Gastroesophageal sphincter (tissue), 4 donors: ENCODE measurements around the gene NPDC1. TPM values are rescaled to one million over a fixed set of nuclear protein-coding genes. Genes with fewer than 3 reads are reported as not detected.
A peak's percentile ranks its signal among the peaks of the same experiment; 100 is the strongest.
"Not testable (repeated sequence)": the region's sequence is repeated elsewhere in the genome, so short reads cannot be mapped to it uniquely, and the experiment has no call there.

Experiments used
- ATAC-seq: fragments of 150-250 bp; one replicate; pipeline ENCODE4 v1.9.1; 2016; ENCODE audit warnings: mild to moderate bottlenecking, moderate library complexity
- H3K27ac ChIP-seq, 4 donors: fragments of 200-600 bp; sonication (generic) in 3 of 4; 1 replicate in 3 of 4; 2 replicates in 1 of 4; pipeline ENCODE4 v1.5.1; 2016 to 2019
- H3K27me3 ChIP-seq: fragments of 200-600 bp; sonication (generic); one replicate; pipeline ENCODE4 v1.5.1; 2019
- H3K36me3 ChIP-seq, 2 donors: fragments of 200-600 bp; sonication (generic); one replicate each; pipeline ENCODE4 v1.5.1; 2019; ENCODE audit warnings: control low read depth in 1 of 2
- H3K4me1 ChIP-seq, 3 donors: fragments of 200-600 bp; sonication (generic); 1 replicate in 2 of 3; 2 replicates in 1 of 3; pipeline ENCODE4 v1.5.1; 2016 to 2019; ENCODE audit warnings: control low read depth in 2 of 3
- H3K4me3 ChIP-seq, 2 donors: fragments of 200-600 bp; sonication (generic); one replicate each; pipeline ENCODE4 v1.5.1; 2019; ENCODE audit warnings: mild to moderate bottlenecking in 1 of 2, moderate library complexity in 1 of 2
- H3K9me3 ChIP-seq, 3 donors: fragments of 200-600 bp; sonication (generic); one replicate each; pipeline ENCODE4 v1.5.1; 2017 to 2019; ENCODE audit warnings: control low read depth in 2 of 3
- EP300 ChIP-seq: sonication (generic); formaldehyde crosslinking; IDR thresholded peaks from one replicate; pipeline ENCODE4 v1.6.1; 2017; ENCODE audit warnings: antibody characterized with exemption, mild to moderate bottlenecking
- POLR2A ChIP-seq, 2 donors: fragments of 450-650 bp; IDR thresholded peaks; one replicate each; pipeline ENCODE4 v1.6.1; 2017; ENCODE audit warnings: antibody characterized with exemption in 2 of 2, mild to moderate bottlenecking in 2 of 2, moderate library complexity in 1 of 2
- POLR2AphosphoS5 ChIP-seq: sonication (generic); formaldehyde crosslinking; IDR thresholded peaks from one replicate; pipeline ENCODE4 v1.6.1; 2017; ENCODE audit warnings: antibody characterized with exemption
- WGBS, 2 donors: methylation state at CpG; one replicate each; pipeline ENCODE4 v1.1.5; 2018; ENCODE audit warnings: low coverage in 1 of 2; 5-methylcytosine and 5-hydroxymethylcytosine counted together
- total RNA-seq, 4 donors: library from RNA; depleted of rRNA; stranded (reverse); fragments of >200 nt; gene quantifications; one replicate each; pipeline ENCODE4 v1.1.0, GENCODE V29; 2016
- TF ChIP-seq, protein P1 (sequence below), 4 experiments: fragments of 200-600 bp in 2 of 4; fragments of 450-650 bp in 2 of 4; sonication (generic) in 1 of 4; IDR thresholded peaks; one replicate each; pipeline ENCODE4 v1.5.1; 2017 to 2019; ENCODE audit warnings: antibody characterized with exemption in 4 of 4, mild to moderate bottlenecking in 2 of 4, moderate library complexity in 2 of 4

The NPDC1 gene
- total RNA-seq, 4 donors from 2014 or later = 50.4 to 69.9 (median 59.5) TPM

DNA sequence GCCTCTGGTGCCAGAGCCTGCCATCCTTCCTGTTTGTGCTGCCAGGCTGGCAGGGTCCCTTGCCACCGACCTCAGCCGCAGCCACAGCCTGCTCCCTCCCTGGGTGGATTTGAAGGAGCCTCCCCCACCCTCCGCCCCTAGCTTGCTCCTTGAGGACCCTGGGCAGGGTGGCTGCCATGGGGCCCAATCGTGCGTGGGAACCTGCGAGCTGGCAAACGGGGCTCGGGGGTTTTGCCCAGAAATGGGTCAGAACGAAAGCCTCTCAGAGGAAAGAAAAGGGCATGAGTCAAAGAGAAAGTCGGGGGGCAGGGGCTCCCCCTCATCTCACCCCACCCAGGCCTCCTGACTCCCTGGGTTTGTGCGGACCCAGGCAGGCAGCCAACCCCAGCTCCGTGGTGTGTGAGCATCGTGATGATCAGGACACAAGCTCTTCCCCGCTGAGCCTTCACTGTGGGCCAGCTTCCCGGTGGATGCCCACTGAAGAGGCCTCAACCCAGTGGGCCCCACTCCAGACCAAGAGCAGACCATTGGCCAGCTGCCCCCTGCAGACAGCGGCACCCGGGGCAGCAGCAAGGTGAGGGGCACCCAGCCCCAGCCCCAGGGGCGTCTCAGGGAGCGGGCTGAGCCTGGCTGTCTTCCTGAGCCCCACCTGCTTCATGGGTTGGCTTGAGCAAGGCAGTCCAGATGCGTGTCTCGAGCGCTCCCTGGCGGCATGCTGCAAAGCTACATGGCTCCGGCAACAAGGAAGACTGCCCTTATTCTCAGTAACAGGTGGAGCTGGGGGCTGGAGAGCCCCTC lies 11.1 kb downstream of the NPDC1 start:
- Histone ChIP-seq H3K4me1 (peaks cover 0 to 18% (median 13%) of the 10 kb centered on the region in 3 donors), H3K27me3 (peaks cover 16% of the 10 kb centered on the region), H3K4me3 (no peak overlapping the region), H3K9me3 (no peaks in the 10 kb centered on the region), H3K27ac (peak overlapping the region in 1 of 4 donors; percentile 17), H3K36me3 (peaks cover 0 to 28% of the 10 kb centered on the region in 2 donors)
- ATAC-seq = peak; percentile 77
- 0% methylated on average over 3 of the region's 24 CpGs; no CpG with 5 or more reads in 1 of the 2 donors for WGBS, 2 donors
- no peak for TF ChIP-seq POLR2A (IDR thresholded peaks at IDR 0.05)
- TF ChIP-seq, protein P1, sequence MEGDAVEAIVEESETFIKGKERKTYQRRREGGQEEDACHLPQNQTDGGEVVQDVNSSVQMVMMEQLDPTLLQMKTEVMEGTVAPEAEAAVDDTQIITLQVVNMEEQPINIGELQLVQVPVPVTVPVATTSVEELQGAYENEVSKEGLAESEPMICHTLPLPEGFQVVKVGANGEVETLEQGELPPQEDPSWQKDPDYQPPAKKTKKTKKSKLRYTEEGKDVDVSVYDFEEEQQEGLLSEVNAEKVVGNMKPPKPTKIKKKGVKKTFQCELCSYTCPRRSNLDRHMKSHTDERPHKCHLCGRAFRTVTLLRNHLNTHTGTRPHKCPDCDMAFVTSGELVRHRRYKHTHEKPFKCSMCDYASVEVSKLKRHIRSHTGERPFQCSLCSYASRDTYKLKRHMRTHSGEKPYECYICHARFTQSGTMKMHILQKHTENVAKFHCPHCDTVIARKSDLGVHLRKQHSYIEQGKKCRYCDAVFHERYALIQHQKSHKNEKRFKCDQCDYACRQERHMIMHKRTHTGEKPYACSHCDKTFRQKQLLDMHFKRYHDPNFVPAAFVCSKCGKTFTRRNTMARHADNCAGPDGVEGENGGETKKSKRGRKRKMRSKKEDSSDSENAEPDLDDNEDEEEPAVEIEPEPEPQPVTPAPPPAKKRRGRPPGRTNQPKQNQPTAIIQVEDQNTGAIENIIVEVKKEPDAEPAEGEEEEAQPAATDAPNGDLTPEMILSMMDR (IDR thresholded peaks at IDR 0.05) = peak in 3 of 4 experiments; percentile 86 to 93 (median 86)
- TF ChIP-seq POLR2AphosphoS5 = peak; percentile 6
- TF ChIP-seq EP300 = no peak

DNA sequence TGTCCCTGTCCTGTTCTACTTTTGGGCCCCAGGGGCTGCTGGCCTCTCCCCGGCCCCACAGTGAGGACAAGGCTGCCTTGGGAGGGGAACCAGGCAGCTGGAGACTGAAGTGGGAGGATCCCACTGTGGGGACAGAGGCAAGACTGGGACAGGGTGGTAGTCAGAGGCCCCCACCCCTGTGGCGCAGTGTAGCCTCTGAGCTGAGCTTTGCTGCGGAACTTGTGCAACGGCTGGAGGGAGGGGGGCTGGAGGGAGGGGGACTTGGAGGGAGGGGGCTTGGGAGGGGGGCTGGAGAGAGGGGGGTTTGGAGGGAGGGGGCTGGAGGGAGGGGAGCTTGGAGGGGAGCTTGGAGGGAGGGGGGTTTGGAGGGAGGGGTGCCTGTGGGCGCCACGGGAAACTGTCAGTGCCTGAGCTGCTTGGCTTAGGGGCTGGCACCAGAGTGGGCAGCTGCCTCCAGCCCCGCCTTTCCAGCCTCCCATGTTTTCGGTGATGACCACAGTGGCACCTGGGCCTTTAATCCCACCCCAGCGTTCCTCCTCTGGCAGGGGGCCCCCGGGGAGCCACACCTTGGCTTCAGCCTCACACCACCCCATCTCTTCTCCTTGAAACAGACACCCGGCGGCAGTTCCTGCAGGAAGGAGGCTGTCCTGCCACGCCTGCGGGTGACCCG lies 11.8 kb downstream of the NPDC1 start:
- Histone ChIP-seq H3K9me3 (no peaks in the 10 kb centered on the region), H3K4me3 (peak overlapping the region in 1 of 2 donors; percentile 26), H3K27me3 (peaks cover 16% of the 10 kb centered on the region), H3K36me3 (peaks cover 0 to 21% of the 10 kb centered on the region in 2 donors), H3K4me1 (peaks cover 0 to 25% (median 17%) of the 10 kb centered on the region in 3 donors), H3K27ac (peak overlapping the region in 1 of 4 donors; percentile 17)
- no peak for TF ChIP-seq EP300
- TF ChIP-seq, protein P1 (IDR thresholded peaks at IDR 0.05) = no peak
- TF ChIP-seq POLR2AphosphoS5 = no peak
- no peak for TF ChIP-seq POLR2A (IDR thresholded peaks at IDR 0.05)
- ATAC-seq = no peak
- WGBS, 2 donors = no CpG with 5 or more reads among the region's 15 CpGs

DNA sequence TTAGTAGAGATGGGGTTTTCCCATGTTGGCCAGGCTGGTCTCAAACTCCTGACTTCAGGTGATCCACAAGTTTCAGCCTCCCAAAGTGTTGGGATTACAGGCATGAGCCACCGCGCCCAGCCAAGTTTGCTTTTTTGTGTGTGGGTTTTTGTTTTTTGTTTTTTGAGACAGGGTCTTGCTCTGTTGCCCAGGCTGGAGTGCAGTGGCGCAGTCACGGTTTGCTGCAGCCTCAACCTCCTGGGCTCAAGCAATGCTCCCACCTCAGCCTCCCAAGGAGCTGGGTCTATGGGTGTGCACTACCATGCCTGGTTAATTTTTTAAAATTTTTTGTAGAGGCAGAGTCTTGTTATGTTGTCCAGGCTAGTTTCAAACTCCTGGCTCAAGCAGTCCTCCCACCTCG lies 12.5 kb downstream of the NPDC1 start:
- ATAC-seq, H3K27ac ChIP-seq, H3K9me3 ChIP-seq: not testable (repeated sequence)
- Histone ChIP-seq H3K4me3 (peak overlapping the region in 1 of 2 donors; percentile 26), H3K4me1 (peaks cover 0 to 32% (median 24%) of the 10 kb centered on the region in 3 donors), H3K27me3 (peaks cover 16% of the 10 kb centered on the region), H3K36me3 (peaks cover 0 to 14% of the 10 kb centered on the region in 2 donors)
- 83 to 84% methylated on average over 1 to 4 of the region's 5 CpGs for WGBS, 2 donors

DNA sequence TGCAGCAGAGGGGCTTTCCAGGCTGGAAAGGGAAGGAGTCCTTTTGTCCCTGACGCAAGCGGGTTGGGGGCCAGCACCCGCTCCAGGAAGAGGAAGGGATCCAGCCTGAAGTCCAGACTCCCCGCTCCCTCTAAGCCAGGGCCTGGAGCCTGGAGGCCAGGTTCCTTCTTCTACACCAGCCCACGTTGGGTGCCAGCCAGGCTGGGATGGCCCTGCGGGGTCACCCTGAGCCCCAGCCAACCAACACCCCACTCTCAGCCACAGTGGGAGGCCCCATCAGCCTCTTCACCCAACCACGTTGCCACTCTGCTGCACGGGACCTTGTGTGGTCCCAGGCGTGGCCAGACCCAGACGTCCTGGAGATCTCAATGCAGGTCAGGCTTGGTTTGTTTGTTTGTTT lies 13.1 kb downstream of the NPDC1 start:
- Histone ChIP-seq H3K4me1 (peaks cover 0 to 34% (median 25%) of the 10 kb centered on the region in 3 donors), H3K27ac (no peak overlapping the region), H3K4me3 (peak overlapping the region in 1 of 2 donors; percentile 26), H3K36me3 (peaks cover 0 to 8% of the 10 kb centered on the region in 2 donors), H3K9me3 (no peaks in the 10 kb centered on the region), H3K27me3 (peaks cover 16% of the 10 kb centered on the region)
- TF ChIP-seq POLR2AphosphoS5 (no peak), POLR2A (IDR thresholded peaks at IDR 0.05) (peak in 1 of 2 donors; percentile 7), EP300 (no peak)
- peak; percentile 31 for ATAC-seq
- 43 to 65% methylated on average over 2 to 5 of the region's 10 CpGs for WGBS, 2 donors

DNA sequence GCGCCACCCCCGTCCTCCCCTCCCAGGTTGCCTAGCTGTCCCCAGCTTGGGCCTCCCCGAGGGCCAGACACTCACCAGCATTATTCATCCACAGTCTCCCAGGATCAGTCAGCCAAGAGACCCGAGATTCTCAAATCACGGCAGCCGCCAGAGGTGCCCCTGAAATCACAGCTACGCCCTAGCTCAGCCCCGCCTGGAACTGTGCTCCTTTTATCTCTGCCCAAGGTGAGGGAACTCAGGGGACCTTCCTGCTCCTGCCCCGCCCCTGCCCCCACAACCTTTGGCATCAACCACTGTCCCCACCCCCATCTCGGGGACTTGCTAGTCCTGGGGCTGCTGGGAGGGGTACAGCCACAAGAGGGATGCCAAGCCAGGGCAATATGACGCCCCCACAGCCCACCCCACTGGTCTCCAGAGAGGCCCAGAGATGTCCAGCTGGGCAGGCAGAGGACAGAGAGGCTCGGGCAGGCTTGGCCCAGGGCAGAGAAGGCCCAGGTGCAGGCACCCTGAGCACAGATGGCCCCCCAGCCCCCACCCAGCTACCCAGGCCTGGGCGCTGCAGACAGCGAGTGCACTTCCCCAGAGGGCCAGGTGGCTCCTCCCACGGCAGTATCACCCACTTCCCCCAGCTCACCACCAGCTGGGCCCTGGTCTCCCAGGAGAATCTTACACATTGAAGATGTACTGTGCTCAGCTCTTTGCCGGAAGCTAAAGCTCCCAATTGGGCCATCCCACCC lies 13.9 kb downstream of the NPDC1 start, which contains the start of gene FUT7:
FUT7 (minus strand) TSS at position 185 of the 737 bp plus-strand sequence; CDS start at position 88, 97 bp downstream.
- no peaks in the 10 kb centered on the region for H3K36me3 ChIP-seq
- no peaks in the 10 kb centered on the region for H3K9me3 ChIP-seq
- H3K27ac ChIP-seq = no peak within 1 kb of the TSS
- TF ChIP-seq POLR2A (IDR thresholded peaks at IDR 0.05) (no peak), EP300 (no peak), POLR2AphosphoS5 (no peak)
- TF ChIP-seq, protein P1 (IDR thresholded peaks at IDR 0.05) = no peak
- H3K4me3 ChIP-seq = no peak within 1 kb of the TSS
- H3K27me3 ChIP-seq = peaks cover 16% of the 10 kb centered on the region
- no CpG with 5 or more reads among the region's 16 CpGs for WGBS, 2 donors
- peaks cover 0 to 41% (median 31%) of the 10 kb centered on the region in 3 donors for H3K4me1 ChIP-seq
- ATAC-seq = no peak
